Stimulated activated CD8-positive, alpha-beta memory T cell treated with anti-CD3 and anti-CD28 coated beads, Interleukin-12 subunit alpha, Interleukin-12 subunit beta, amount 100 ng/mL, for 24 hours (primary cell): ENCODE measurements around the gene DUS2.
"Not testable (repeated sequence)": the region's sequence is repeated elsewhere in the genome, so short reads cannot be mapped to it uniquely, and the experiment has no call there.

Source experiments
- DNase-seq: peaks from one replicate; pipeline ENCODE4 v3.0.0-alpha.2; 2020; ENCODE audit errors: extremely low read depth

Gene DUS2

GRCh38 chr16:68091380-68092261, 68.5 kb downstream of the DUS2 start:
- DNase-seq = no peak

DNA sequence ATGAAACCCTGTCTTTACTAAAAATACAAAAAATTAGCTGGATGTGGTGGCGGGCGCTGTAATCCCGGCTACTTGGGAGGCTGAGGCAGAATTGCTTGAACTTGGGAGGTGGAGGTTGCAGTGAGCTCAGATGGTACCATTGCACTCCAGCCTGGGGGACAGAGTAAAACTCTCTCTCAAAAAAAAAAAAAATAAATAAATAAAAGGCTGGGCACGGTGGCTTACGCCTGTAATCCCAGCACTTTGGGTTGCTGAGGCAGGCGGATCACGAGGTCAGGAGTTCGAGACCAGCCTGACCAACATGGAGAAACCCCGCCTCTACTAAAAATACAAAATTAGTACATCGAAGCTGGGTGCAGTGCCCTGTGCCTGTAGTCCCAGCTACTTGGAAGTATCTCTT, 69.2 kb downstream of the DUS2 start:
- not testable (repeated sequence) for DNase-seq

DNA sequence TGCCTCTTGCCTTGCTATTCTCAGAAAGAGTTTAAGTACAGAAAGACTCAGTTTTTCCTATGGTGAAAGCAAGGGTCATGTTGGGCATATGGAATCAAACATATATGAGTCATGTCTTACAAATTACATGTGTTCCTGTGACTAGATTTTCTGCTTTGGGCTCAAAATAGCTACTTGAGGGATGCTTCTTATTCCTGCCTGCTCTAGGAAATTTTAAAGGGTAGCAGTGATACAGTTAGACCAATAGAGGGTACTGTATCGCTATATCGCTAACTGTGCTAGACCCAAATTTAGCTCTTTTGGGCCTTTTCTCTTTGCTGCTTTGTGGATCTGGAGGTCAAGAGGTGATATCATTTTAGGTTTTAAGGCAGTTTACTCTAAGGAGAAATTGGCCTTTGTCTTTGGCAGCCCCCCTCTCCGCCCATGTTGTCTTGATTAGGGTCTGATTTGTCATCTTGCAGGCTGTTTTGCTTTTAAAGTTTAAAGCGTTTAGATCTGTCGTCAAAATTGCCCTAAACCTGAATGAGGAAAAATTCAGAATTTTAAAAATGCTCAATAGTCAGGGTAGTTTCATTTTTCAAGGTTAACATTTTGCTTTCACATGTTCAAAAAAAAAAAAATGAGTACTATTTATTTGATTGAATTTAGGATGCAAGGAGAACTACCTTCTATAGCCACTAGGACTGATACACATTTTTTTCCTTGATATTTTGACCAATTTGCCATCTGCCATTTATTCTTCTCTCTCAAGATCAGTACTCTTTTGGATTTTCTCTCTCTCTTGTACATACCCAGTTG, 70.9 kb downstream of the DUS2 start:
- DNase-seq = no peak

DNA sequence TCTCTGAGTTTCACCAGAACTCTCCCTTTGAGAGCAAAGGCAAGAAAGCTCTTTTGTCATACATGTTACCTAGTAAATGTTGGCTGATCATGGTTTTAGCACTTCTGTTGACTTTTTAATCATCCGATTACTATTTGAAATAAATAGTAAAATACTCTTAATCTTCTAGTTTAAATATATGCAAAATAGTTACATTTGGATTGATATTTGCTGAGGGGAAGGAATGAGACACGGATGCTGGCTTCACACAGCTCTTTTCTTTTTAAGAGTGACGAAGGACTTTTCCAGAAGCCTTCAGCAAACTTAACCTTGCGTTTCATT, 71.5 kb downstream of the DUS2 start:
- DNase-seq = no peak

DNA sequence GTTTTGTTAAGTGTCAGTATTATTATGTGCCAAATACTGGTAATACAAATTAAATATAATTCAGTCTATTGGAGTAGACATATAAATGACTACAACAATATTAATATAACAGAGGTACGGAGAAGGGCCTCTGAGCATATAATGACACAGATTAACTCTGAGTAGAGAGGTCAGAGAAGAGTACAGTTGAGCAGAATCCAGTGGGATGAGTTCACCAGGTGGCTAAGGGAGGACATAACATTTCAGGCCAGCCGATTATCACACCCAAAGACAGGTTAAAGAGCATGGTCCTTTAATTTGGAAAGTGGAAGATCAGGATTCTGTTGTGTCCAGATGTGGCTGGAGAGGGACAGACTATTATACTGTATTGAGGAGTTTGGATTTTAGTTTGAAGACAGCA, 73.4 kb downstream of the DUS2 start:
- DNase-seq = no peak

GRCh38 chr16:68097088-68097487, 74.0 kb downstream of the DUS2 start:
- DNase-seq = no peak

- DNase-seq = no peak
Observed at GRCh38 chr16:68097895-68098294, 74.8 kb downstream of the DUS2 start.

DNA sequence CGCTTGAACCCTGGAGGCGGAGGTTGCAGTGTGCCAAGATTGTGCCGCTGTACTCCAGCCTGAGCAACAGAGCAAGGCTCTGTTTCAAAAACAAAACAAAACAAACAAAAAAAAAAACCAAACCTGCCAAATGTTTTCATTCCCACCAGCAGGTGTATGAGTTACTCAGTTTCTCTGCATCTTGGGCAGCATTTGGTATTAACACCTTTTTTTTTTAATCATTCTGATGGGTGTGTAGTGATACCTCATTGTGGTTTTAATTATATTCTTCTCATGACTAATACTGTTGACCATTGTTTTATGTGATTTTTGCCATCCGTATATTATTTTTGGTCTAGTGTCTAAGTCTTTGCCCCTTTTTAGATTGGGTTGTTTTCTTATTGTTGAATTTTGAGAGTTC, 77.4 kb downstream of the DUS2 start:
- DNase-seq = no peak

DNA sequence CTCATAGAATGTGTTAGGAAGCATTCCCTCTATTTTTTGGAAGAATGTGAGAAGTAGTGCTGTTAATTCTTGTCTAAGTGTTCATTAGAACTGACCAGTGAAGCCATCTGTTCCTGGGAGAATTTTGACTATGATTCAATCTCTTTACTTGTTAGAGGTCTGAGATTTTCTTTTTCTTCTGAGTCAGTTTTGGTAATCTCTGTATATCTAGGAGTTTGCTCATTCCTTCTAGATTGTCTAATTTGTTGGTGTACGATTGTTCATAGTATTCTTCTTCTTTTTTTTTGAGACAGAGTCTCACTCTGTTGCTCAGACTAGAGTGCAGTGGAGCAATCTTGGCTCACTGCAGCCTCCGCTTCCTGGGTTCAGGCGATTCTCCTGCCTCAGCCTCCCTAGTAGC, 82.5 kb downstream of the DUS2 start:
- no peak for DNase-seq

DNA sequence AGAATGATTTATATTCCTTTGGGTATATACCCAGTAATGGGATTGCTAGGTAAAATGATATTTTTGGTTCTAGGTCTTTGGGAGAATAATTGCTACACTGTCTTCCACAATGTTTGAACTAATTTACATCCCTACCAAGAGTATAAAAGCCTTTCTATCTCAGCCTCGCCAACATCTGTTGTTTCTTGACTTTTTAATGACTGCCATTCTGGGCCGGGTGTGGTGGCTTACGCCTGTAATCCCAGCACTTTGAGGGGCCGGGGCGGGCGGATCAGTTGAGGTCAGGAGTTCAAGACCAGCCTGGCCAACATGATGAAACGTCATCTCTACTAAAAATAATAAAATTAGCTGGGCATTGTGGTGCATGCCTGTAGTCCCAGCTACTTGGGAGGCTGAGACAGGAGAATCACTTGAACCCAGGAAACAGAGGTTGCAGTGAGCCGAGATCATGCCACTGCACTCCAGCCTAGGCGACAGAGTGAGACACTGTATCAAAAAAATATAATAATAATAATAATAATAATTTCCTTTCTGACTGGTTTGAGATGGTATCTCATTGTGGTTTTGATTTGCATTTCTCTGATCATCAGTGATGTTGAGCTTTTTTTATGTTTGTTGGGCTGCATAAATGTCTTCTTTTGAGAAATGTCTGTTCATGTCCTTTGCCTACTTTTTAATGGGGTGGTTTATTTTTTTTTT, 84.3 kb downstream of the DUS2 start:
- not testable (repeated sequence) for DNase-seq

GRCh38 chr16:68109156-68109555, 86.1 kb downstream of the DUS2 start:
- not testable (repeated sequence) for DNase-seq

DNA sequence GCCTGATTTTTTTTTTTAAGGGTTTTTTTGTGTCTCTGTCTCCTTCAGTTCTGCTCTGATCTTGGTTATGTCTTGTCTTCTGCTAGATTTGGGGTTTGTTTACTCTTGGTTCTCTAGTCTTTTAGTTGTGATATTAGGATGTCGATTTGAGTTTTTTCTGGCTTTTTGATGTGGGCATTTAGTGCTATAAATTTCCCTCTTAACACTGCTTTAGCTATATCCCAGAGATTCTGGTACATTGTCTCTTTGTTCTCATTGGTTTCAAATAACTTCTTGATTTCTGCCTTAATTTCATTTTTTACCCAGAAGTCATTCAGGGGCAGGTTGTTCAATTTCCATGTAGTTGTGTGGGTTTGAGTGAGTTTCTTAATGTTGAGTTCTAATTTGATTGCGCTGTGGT, 87.5 kb downstream of the DUS2 start:
- not testable (repeated sequence) for DNase-seq

DNA sequence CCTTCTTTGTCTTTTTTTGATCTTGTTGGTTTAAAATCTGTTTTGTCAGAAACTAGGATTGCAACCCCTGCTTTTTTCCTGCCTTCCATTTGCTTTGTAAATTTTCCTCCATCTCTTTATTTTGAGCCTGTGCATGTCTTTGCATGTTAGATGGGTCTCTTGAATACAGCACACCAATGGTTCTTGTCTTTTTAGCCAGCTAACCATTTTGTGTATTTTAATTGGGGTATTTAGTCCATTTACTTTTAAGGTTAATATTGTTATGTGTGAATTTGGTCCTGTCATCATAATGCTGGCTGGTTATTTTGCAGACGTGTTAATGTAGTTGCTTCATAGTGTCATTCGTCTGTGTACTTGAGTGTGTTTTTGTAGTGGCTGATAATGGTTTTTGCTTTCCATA, 88.3 kb downstream of the DUS2 start:
- DNase-seq = no peak

DNA sequence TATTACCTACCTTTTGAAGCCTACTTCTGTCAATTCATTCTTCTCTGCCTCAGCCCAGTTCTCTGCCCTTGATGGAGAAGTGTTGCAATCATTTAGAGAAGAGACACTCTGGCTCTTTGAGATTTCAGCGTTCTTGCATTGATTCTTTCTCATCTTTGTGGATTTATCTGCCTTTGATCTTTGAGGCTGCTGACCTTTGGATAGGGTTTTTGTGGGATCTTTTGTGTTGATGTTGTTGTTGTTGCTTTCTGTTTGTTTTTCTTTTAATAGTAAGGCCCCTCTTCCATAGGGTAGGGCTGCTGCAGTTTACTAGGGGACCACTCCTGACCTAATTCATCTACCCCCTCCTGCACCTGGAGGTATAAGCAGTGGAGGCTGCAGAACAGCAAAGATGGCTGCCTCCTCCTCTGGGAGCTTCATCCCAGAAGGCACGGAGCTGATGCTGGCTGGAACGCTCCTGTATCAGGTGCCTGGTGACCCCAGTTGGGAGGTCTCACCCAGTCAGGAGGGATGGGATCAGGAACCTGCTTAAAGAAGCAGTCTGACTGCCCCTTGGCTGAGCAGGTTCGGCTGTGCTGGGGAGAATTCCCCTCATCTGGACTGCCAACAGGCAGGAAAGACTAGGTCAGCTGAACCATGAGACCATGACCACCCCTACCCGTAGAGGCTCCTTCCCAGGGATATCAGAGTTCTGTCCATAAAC, 90.1 kb downstream of the DUS2 start:
- no peak for DNase-seq

DNA sequence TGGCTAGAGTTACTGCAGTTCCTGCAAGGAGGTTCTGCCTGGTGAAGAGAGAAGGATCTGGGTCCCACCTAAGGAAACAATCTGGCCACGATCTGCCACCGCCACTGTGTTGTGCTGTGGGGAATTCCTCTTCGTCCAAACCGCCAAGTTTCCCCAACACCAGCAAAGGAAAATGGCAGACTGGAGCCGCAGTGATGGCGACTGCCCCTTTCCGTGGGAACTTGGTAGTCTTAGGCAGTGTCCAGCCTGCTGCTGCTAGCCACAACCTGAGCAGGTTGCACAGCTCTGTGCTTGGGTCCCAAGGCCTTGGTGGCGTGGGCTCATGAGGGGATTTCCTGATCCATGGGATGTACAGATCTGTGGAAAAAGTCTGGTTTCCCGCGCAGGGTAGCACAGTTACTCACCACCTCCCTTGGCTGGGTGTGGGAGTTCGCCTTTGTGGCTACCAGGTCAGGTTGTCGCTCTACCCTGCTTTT, 90.7 kb downstream of the DUS2 start:
- no peak for DNase-seq

DNA sequence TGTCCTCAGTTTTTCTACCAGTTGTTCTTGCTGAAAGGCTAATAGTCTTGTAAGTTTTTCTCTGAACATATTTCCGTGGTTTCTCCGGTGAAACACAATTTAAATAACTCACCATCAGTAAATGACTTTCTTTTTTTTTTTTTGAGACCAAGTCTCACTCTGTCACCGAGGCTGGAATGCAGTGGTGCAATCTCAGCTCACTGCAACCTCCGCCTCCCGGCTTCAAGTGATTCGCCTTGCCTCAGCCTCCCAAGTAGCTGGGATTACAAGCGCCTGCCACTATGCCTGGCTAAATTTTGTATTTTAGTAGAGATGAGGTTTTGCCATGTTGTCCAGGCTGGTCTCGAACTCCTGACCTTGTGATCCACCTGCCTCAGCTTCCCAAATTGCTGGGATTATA, 91.9 kb downstream of the DUS2 start:
- not testable (repeated sequence) for DNase-seq

DNA sequence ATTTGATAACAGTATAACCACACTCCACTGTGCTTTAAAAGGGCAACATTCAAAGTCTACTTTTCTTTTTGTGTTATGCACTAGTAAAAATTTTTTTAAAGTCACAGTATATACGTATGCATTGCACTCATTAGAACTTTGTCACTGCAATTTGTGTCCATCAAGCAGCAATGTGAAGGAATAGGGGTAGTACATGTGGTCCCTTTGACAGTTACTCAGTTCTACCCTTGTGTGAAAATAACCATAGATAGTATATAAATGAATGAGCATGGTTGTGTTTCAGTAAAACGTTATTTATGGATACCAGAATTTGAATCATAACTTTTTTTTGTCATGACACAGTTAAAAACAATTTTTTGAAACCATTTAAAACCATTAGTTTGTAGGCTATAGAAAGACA, 92.8 kb downstream of the DUS2 start:
- no peak for DNase-seq

- no peak for DNase-seq
Observed at GRCh38 chr16:68116256-68116867, 93.3 kb downstream of the DUS2 start.

DNA sequence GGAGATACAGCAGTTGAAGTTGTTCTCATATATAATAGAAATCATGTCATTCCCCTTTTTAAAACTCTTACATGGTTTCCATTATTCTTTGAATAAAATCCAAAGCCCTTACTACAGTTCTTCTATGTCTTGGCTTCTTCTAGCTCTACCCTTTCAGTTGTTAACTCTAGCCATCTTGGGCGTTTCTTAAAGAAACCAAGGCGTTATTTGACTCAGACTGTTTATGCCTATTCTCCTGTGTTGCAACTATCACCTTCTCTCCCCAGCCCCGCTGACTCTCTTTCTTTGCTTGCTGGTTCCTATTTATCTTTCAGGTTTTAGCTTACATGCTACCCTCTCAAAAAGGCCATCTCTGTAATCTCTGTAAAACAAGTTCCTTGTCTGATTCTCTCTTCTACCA, 94.8 kb downstream of the DUS2 start:
- DNase-seq = no peak

- not testable (repeated sequence) for DNase-seq
Observed at GRCh38 chr16:68118954-68119353, 95.9 kb downstream of the DUS2 start.

GRCh38 chr16:68120496-68120895, 97.4 kb downstream of the DUS2 start:
- DNase-seq = not testable (repeated sequence)
